ENCODE results near the gene NEDD8.

NEDD8 gene

DNA sequence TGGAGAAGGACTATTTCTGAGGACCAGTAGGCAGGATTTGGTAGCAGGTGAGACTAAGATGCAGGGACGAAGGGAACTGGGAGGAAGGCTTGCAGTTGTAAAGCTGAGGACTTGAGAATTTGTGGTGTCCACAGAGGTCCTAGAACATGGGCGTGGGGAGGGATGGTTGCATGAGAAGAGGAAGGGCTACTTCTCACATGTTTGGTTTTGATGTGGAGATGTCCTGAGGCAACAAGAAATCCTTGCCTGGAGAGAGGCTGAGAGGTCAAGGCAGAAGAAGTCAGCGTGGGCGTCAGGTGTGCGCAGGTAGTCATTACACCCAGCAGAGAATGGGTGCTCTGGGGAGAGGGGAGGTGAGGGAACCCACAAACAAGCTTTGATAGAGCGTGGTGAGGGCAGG, 44.9 kb upstream of the NEDD8 start:
- no peak overlapping the region for H3K4me3 ChIP-seq (ENCODE audit: low read depth, low read length)
- TF ChIP-seq CTCF (IDR thresholded peaks at IDR 0.05; ENCODE audit: low read depth, low read length) = no peak

GRCh38 chr14:24274101-24274543, 42.0 kb upstream of the NEDD8 start:
- TF ChIP-seq CTCF (IDR thresholded peaks at IDR 0.05; ENCODE audit: low read depth, low read length) = no peak
- no peak overlapping the region for H3K4me3 ChIP-seq (ENCODE audit: low read depth, low read length)

GRCh38 chr14:24273422-24273998, 41.3 kb upstream of the NEDD8 start:
- no peak overlapping the region for H3K4me3 ChIP-seq (ENCODE audit: low read depth, low read length)
- no peak for TF ChIP-seq CTCF (IDR thresholded peaks at IDR 0.05; ENCODE audit: low read depth, low read length)

- H3K4me3 ChIP-seq (ENCODE audit: low read depth, low read length) = no peak overlapping the region
- no peak for TF ChIP-seq CTCF (IDR thresholded peaks at IDR 0.05; ENCODE audit: low read depth, low read length)
Measured at GRCh38 chr14:24272467-24272866, 40.3 kb upstream of the NEDD8 start.

- peak overlapping the region; percentile 92 for H3K4me3 ChIP-seq (ENCODE audit: low read depth, low read length)
Measured at GRCh38 chr14:24271834-24272263, 39.7 kb upstream of the NEDD8 start.

GRCh38 chr14:24271134-24271833, 39.1 kb upstream of the NEDD8 start, which contains the start of gene RABGGTA:
TSS of gene RABGGTA (minus strand) at chr14:24271597. CDS start at chr14:24271115, 482 bp downstream.
- TF ChIP-seq CTCF (IDR thresholded peaks at IDR 0.05; ENCODE audit: low read depth, low read length) = peak; percentile 59
- peak within 1 kb of the TSS; percentile 92 for H3K4me3 ChIP-seq (ENCODE audit: low read depth, low read length)

More at GRCh38 chr14:24271834-24272263, 39.7 kb upstream of the NEDD8 start:
- TF ChIP-seq CTCF (IDR thresholded peaks at IDR 0.05; ENCODE audit: low read depth, low read length) = no peak

GRCh38 chr14:24270537-24271133, 38.5 kb upstream of the NEDD8 start:
- peak overlapping the region; percentile 92 for H3K4me3 ChIP-seq (ENCODE audit: low read depth, low read length)
- TF ChIP-seq CTCF (IDR thresholded peaks at IDR 0.05; ENCODE audit: low read depth, low read length) = no peak

Data from WI38 (cell line).